ENCODE measurements around the gene ARL8A. TPM values are rescaled to one million over a fixed set of nuclear protein-coding genes. Genes with fewer than 3 reads are reported as not detected.

The ARL8A gene
- total and polyA plus RNA-seq, 8 donors: 34.3 to 112 (median 43.3) TPM

- peak in 1 of 4 donors; percentile 45 for DNase-seq
- Histone ChIP-seq H3K4me3 (no peak overlapping the region), H3K9me3 (no peaks in the 10 kb centered on the region), H3K27me3 (no peaks in the 10 kb centered on the region), H3K36me3 (no peaks in the 10 kb centered on the region), H3K4me1 (no peaks in the 10 kb centered on the region), H3K27ac (no peak overlapping the region)
- no peak for ATAC-seq
- intact Hi-C loops (cut with DNase I): no loop called here
- TF ChIP-seq CTCF (IDR thresholded peaks at IDR 0.05): no peak
Observed at GRCh38 chr1:202173993-202174392, 29.5 kb upstream of the ARL8A start.

DNA sequence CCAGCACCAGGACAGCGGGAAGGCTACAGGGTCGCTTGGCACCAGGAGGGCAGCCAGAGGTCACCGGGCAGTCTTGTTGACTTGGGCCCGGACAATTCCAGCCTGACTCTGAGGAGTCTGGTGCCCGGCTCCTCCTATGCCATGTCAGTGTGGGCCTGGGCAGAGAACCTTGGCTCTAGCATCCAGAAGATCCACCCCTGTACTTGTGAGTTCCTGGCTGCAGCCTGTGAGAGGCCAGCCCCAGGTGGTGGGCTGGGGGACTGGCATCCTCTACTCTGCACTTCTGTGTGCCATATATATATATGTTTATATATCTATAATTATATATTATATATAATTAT lies 27.4 kb upstream of the ARL8A start:
- DNase-seq (no peak), ATAC-seq (no peak)
- no peak overlapping the region for H3K4me3 ChIP-seq
- intact Hi-C loops (cut with DNase I): no loop called here
- no peaks in the 10 kb centered on the region for H3K36me3 ChIP-seq
- peaks cover 0 to 5% of the 10 kb centered on the region in 2 donors for H3K4me1 ChIP-seq
- H3K9me3 ChIP-seq: no peaks in the 10 kb centered on the region
- no peak overlapping the region for H3K27ac ChIP-seq
- no peak for TF ChIP-seq CTCF (IDR thresholded peaks at IDR 0.05)
- H3K27me3 ChIP-seq: no peaks in the 10 kb centered on the region

DNA sequence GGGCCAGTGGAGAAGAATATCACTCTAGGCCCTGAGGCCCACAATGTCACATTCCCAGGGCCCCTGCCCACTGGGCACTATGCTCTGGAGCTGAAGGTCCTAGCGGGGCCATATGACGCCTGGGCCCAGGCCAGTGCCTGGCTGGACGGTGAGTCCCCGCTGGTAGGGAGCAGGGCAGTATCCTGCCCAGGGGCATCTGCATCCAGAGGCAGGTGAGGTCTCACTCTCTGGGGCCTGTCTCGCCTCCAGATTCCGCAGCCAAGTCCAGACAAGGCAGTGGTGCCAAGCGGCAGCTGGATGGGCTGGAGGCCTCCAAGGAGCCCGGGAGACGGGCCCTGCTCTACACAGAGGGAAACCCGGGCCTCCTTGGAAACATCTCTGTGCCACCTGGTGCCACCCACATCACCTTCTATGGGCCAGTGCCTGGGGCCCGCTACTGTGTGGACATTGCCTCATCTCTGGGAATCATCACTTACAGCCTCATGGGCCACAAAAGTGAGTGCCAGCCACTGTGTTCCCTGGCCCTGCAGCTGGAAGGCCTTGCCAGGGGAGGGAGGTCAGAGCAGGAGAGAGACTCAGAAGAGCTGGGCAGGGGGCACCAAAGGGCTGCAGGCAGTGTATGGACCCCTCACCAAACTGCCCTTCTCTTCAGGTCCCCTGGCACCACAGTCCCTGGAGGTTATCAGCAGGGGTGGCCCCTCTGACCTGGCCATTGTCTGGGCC lies 26.9 kb upstream of the ARL8A start:
- no peak for TF ChIP-seq CTCF (IDR thresholded peaks at IDR 0.05)

GRCh38 chr1:202170726-202171125 lies 26.2 kb upstream of the ARL8A start:
- intact Hi-C loops (cut with DNase I): no loop called here
- no peaks in the 10 kb centered on the region for H3K36me3 ChIP-seq
- DNase-seq (no peak), ATAC-seq (no peak)
- no peak overlapping the region for H3K4me3 ChIP-seq
- no peak for TF ChIP-seq CTCF (IDR thresholded peaks at IDR 0.05)
- no peak overlapping the region for H3K27ac ChIP-seq
- H3K4me1 ChIP-seq: peaks cover 0 to 5% of the 10 kb centered on the region in 2 donors
- no peaks in the 10 kb centered on the region for H3K9me3 ChIP-seq
- H3K27me3 ChIP-seq: no peaks in the 10 kb centered on the region

More for the DNA sequence above, 26.9 kb upstream of the ARL8A start:
- Histone ChIP-seq H3K27me3 (no peaks in the 10 kb centered on the region), H3K36me3 (no peaks in the 10 kb centered on the region), H3K27ac (no peak overlapping the region), H3K9me3 (no peaks in the 10 kb centered on the region), H3K4me3 (no peak overlapping the region), H3K4me1 (peaks cover 0 to 5% of the 10 kb centered on the region in 2 donors)
- intact Hi-C loops (cut with DNase I): no loop called here
- no peak for ATAC-seq
- peak in 1 of 4 donors; percentile 65 for DNase-seq

DNA sequence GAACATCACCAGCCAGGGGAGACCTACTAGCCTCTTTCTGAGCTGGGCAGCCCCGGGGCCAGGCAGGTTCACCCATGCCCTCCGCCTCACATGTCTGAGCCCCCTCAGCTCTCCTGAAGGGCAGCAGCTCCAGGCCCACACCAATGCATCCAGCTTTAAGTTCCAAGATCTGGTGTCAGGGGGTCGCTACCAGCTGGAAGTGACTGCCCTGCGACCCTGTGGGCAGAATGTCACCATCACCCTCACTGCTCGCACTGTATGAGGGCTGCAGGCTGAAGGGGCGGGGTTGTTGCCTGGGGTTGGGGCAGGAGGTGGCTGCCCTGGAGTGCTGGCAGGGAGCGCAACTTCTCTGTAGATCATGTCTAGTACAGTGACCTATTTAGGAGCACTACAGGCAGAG lies 24.3 kb upstream of the ARL8A start:
- no peak for TF ChIP-seq CTCF (IDR thresholded peaks at IDR 0.05)
- no peaks in the 10 kb centered on the region for H3K9me3 ChIP-seq
- intact Hi-C loops (cut with DNase I): no loop called here
- no peaks in the 10 kb centered on the region for H3K27me3 ChIP-seq
- no peak overlapping the region for H3K4me3 ChIP-seq
- DNase-seq (peak in 1 of 4 donors; percentile 42), ATAC-seq (no peak)
- H3K36me3 ChIP-seq: no peaks in the 10 kb centered on the region
- H3K27ac ChIP-seq: no peak overlapping the region
- peaks cover 5 to 7% of the 10 kb centered on the region in 2 donors for H3K4me1 ChIP-seq

Data from left lung (tissue), 10 donors.